Sciatic nerve (tissue), 2 donors: ENCODE data around the gene HNF1B. TPM values are rescaled to one million over a fixed set of nuclear protein-coding genes. Genes with fewer than 3 reads are reported as not detected.

Experiments
- ATAC-seq: fragments of 200-7000 bp; cut with Tn5 transposase; one replicate; pipeline ENCODE4 v1.9.1; 2020; ENCODE audit warnings: mild to moderate bottlenecking, moderate library complexity
- DNase-seq: peaks from one replicate; pipeline ENCODE4 v3.0.0-alpha.2; 2020; ENCODE audit warnings: low spot score
- intact Hi-C: fragments of 100-400 bp; cut with DNase I; formaldehyde crosslinking; loops from one replicate; pipeline ENCODE4 v1.14.2; 2022
- total RNA-seq: library from RNA; stranded (reverse); fragmentation: NEBNext Ultra II Directional; extraction: Animal tissue kit (Norgen Biotek cat#: 25700); gene quantifications from one replicate; pipeline ENCODE4 v1.2.1, GENCODE V29; 2021
- donor health status: DM: no; HTN: no; CAD: no.
- donor health status: DM: no; HTN: no; CAD: no.

The HNF1B gene
- total RNA-seq, 1 donor from 2014 or later, result not detected

DNA sequence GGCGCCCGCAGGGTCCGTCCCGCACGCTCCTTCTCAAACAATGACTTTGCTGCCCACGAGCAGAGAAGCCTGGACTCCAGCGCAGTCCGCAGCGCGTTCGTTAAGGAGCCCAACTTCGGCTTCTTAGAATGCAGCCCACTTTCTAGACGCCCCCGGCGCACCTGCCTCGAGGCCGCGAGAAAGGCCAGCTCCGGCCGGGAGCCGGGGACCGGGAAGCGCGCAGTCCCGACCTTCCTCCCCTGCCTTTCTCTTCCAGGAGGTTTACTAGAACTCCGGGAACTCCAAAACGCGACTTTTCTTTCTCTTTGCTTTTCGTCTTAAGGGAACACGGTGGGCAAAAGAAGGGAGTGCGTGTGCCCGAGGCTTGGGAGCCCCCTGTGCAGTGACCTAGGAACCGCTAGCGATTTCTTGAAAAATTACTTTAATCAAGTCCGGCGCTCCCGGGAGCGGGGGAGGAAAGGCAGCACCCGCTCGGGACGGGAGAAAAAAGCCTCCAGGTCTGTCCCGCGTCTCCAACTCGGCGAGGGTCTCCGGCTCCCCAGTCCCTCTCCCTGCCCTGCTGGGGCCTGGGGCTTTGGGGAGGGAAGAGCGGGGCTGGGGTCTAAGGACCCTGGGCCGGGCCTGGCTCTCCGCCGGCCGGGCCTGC is 2.6 kb downstream of the HNF1B start:
- intact Hi-C loops, result no loop called here
- ATAC-seq, result no peak
- no peak for DNase-seq

DNA sequence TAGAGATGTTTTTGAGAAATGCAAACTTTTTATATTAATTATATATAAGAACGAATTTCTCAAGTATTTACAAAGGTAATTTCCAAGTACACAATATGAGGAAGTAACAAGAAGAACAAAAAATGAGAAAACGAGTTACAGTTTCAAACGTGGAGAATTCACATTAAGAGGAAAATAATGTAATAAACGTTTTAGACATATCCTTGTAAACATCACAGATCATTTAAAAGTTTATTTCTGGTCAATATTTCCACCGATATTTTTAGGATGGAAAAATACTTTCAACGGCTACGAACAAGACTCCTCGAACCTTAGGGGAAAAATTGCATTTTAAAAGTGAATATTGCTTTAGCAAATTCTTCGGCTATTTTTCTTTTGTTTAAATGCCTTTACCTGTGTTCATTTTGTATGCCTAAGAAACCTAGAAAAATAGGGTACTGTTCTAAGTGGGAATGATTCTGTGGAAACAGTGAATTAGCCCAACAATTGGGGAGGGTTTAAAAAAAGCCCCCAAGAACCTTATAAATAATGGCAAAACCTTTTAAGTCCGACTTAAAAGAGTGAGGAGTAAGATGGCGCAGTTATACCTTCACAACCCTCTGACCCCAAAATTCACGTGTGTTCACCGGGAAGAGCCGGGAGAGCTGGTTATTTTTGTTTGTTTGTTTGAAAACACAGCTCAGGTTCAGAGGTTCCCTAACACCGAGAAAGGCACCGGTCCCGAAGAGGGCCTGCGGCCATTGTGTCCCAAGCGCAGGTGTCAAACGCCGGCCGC is 3.3 kb downstream of the HNF1B start:
- intact Hi-C loops, result no loop called here
- ATAC-seq (no peak), DNase-seq (no peak)

DNA sequence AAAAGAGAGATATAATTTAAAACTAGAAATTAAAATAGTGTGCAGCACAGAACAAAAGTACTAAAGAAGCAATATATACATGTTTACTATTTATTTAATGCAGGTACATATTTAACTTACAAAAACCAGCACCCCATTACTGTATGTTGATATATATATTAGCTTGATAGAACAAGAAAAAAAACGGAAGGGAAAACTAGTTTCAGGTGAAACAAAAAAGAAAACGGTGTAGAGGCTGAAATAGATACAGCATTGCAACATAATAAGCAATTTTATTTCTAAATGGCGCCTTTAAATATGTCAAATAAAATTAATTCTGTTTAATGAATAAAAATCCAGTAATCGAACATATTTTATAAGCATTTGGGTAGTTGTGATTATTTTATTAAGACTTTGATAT is 3.9 kb downstream of the HNF1B start:
- intact Hi-C loops, result no loop called here
- ATAC-seq (no peak), DNase-seq (no peak)

DNA sequence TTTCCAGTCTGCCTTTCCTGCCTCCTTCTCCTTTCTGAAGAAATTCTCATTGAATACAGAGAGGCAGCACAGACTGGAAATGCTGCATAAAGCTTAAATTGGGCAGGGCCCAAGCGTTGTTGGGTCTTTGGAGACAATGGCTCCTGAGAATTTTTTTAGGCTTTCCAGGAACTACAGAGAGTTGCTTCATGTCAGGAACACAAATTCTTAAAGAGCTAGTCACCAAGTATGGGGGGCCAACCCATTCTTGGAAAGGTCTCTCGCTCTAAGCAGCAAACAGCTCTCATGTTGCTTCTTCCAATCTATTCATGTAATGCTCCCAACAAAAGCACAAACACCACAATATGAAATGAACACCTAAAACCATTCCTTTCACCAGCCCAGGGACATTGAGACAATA is 6.9 kb downstream of the HNF1B start:
- no peak for ATAC-seq

DNA sequence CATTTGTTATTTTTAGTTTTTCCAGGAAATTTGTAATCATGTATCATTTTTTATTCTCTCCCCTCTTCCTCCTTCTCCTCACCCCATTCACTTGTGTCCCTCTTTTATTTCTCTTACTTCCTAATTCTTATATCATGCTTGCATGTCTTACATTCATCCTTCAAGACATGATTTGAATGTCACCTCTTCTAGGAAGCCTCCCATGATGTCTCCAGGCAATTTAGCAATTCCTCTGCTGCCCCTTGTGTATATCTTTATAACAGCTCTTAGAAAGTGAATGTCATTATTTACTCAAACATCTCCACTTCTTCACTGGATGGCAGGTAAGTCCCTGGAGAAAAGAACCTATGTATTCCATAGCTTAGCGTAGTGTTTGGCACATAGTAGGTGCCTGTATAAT is 7.8 kb downstream of the HNF1B start:
- DNase-seq, result no peak
- ATAC-seq, result no peak
- intact Hi-C loops, result no loop called here

More for the DNA sequence above, 6.9 kb downstream of the HNF1B start:
- intact Hi-C loops, result no loop called here
- DNase-seq, result no peak

DNA sequence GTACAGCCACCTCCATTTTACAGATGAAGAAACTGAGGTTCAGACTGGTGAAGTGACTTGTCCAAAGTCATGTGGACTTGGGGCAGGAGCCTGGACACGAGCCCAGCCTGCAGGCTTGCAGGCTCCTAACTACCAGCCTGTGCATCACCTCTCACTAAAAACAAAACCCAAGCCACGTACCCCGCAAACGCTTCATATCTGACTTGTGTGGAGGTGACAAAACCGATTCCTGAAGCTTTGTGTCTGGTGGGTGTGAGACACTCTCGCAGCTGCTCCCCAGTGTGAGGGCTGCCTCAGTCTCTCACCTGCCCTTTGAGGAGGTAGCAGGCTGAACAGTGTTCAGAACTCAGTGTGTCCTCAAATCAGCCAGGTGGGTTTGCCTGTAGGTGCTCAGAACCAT is 8.4 kb downstream of the HNF1B start:
- ATAC-seq, result no peak
- intact Hi-C loops, result no loop called here
- no peak for DNase-seq

DNA sequence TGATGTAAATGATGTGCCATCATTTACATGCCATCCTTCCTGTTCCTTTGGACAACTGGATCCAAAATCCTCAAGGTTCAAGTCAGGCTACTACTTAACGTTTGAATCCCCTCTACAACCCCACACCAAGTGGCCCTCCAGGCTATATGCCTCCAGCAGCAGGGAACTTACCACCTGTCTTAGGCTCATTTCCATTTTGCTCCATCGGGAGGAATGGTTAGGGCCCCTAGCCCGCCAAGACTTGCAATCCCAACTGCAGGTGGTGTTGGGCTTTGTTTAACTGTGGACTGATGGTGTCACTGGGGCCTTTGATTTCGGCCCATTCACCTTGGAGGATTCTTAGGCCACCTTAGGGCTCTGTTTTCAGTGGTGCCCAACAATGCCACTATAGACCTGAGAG is 9.7 kb downstream of the HNF1B start:
- intact Hi-C loops, result no loop called here
- DNase-seq (no peak), ATAC-seq (no peak)

DNA sequence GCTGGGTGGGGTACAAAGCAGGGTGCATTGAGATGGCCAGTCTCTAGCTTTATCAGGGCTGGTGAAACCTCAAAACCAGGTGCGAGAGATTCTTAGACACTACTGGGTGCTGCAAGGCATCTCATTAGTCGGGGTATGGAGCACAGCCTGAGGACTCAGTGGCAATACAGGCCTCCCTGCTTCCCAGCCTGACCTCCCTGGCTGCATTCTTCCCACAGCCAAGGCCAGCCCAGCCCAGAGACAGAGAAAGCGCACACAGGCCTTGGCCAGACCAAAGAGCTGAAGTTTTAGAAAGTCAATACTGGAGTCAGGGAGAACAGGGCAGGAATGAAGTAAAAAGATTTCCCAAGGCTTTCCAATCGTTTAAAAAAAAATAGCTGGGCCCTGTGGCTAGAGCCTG is 12.5 kb downstream of the HNF1B start:
- ATAC-seq, result no peak
- no peak for DNase-seq
- intact Hi-C loops, result no loop called here

DNA sequence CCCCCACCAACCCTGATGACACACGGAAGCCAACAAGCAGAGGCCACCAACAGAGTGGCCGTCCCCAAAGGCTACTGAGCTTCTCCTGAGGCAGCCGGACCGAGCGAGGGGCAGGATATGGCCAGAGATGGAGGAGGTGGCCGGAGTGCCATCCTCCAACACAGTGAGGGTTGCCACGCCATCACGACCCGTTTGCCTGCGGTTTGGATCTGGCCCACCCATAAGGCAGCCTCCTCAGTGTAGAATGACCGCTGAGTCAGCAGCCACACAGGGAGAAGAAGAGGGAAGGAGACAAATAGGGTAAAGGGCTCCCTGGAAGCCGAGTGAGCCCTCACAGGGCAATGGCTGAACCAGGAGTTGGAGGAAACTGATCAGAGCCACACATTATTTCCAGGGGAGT is 13.8 kb downstream of the HNF1B start:
- DNase-seq (no peak), ATAC-seq (no peak)
- intact Hi-C loops, result no loop called here

DNA sequence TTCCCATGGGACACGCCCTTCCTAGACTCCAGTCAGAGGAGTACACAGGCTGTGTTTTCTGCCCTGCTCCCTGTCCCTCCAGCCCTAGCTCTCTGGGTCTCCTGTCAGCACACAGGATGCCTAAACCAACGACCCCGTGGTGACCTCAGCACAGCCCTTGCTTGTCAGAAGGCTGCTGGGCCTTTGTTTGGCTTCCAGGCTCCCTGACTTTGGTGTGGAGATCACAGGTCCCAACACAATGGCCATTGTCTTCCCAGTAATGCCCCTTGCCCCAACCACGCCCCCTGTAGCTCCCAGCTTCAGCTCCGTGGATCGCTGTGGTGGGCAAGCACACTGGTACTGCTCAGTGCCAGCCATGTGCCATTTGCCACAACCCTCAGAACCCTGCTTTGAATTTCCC is 15.0 kb downstream of the HNF1B start:
- no peak for ATAC-seq
- intact Hi-C loops, result no loop called here
- no peak for DNase-seq

DNA sequence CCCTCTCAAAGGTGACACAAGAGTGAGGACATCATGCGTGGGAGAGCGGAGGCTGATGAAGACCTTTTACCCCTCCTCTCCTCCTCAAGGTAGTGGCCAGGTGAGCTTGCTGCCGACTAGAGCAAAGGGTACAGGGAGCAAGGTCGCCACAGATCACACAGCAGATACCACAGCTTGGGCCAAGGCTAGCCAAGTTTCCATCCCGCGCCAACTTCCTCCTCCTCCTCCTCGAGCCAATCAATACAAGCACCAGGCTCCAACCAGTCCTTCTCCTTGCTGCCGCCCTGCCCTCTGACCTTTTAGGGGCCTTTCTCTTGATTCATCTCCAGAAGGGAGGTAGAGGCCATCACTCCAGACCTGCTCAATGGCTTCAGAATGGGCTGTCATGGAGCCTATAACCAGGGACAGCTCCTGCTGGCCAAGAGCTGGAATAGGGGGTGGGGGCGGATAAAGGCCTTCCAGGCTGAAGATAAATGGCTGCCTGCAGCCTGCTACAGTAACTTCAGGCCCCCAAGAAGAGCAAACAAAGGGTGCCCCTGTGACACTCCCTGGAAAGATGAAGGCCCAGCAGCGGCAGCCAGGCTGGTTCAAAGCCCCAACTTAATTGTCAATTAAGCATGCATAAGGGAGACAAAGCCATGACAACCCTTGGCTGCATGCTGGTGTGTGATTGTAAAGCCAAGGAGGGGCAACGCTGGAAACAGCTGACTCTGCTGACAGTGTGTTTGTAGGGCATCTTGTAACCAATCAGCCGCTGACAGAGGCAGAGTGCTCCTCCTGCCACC is 17.8 kb downstream of the HNF1B start:
- ATAC-seq (no peak), DNase-seq (no peak)
- intact Hi-C loops, result no loop called here

DNA sequence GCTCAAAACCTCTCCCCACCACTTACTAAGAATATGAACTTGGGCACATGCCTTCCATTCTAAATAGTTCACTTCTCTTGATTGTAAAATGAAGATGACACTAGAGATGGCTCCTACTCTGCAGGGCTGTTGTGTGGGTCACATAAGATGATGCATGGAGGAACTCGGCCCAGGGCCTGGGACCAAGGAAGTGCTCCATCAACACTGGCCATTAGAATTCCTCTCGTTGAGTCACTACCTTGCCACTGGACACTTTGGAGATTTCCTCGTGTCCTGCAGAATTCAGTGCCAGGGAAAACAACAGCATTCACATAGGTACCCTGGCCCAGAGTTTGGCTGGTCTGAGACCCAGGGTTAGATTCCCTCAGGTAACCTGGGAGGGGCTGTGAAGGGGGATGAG is 18.6 kb downstream of the HNF1B start:
- intact Hi-C loops, result no loop called here
- ATAC-seq (no peak), DNase-seq (no peak)

DNA sequence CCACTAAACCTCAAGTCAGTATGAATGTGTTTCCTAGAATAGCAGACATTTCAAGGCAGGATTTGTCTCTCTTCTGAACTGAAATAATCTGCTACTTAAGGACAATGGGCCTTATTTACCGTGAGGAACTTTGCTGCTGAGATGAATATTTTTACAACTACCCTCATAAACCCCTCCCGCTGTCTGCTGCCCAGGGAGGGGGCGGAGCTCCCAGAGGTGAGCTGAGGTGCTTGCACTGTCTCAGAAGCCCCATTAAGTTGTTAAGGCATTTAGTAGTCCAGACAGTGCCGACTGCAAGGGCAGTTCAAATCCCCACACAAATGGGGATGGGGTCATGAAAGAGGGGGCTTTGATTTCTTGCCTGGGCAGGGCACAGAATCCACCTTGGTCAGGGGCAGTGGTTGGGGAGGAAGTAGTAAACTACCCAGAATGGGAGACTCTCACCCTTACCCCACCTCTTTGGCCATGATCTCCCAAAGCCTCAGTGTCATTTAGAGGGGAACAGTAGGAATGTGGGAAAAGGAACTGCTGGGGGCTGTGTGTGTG is 19.2 kb downstream of the HNF1B start:
- ATAC-seq (no peak), DNase-seq (no peak)
- intact Hi-C loops, result no loop called here

DNA sequence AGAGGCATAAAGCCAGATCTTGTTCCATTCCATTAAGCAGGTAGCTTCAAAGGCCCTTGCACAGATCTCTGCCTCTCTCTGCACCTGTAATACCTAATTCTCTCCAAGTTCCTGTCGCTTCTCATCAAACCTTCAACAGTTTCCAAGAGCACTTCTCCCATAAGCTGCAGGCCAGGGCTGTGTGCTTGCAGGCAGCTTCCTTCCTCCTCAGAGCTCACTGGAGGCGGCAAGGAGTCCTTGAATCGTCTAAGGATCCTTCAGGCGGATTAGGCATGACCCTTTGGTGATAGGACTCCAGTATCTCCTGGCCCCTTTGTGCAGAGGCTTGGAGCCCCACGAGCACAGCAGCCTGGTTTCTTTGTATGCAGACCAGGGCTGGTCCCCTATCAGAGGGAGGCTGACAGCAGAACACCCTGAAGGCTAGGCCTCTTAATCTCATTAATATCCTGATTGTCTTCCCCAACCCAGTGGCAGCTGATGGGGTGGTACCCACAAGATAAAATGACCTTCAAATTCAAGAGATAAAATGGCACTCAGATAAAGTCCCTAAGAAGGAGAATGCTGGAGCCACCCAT is 19.8 kb downstream of the HNF1B start:
- intact Hi-C loops, result no loop called here
- ATAC-seq (no peak), DNase-seq (no peak)

DNA sequence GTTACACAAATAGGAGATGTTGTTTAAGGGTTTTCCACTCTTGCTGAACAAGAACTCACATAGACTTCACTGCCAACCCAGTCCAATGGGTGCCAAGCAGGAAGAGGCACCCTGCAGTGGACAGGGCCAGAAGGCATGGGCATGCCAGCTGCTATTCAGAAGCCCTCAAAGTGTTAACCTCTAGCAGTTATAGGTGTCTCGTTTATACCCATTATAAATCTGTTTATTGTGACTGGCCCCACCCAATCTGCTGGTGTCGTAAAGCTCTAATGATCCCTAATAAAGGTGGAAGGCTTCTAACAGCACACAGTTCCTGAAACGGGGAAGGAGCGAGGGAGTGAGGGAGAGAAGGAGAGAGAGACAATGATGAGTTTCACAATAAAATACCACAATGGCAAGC is 23.9 kb downstream of the HNF1B start:
- intact Hi-C loops, result no loop called here
- DNase-seq (no peak), ATAC-seq (no peak)

DNA sequence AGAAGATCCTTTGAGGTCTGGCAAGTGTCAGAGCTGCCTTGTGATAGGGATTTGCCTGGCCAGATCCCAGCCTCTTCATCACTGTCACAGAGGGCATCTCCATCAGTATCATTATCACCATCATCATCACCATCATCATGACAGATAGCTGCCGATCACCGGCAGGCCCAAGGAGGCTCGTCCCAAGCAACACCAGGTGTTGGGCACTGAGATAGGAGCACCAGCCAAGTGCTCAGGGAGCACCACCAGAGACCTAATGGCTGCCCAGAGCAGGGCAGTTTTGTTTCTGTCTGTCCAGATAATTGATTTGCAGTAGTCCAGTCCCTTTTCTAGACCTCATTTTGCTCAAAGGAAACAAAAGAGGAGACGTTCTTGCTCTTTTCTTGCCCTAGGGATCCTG is 25.0 kb downstream of the HNF1B start:
- no peak for DNase-seq
- intact Hi-C loops, result no loop called here
- ATAC-seq, result no peak

DNA sequence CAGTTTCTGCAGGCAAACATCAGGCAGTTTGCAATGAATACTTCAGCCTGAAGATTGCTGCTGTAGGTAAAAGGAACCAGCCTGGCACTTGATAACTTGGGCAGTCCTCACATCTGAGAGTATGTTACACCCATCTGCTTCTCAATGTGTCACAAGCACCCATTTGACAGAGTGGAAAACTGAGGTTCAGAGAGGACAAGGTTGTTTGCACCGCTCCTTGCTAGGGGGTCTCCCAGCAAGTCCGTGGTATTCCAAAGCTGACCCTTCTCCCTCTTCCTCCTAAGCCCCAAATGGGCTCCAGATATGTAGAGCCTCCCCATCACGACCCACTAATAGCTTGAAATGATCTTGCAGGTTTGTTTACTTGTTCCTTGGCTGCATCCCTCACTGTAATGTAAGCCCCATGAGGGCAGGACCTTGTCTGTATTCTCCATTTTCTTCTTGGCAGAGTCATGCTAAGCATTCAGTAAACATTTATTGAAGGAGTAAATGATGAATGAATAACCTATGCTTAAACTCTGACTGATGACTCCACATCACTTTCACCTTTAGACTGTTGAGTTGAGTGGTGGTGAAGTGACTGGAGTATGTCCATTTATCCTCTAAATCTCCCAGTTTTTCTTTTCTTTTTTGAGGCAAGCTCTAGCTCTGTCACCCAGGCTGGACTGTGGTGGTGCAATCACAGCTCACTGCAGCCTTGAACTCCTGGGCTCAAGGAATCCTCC is 26.4 kb downstream of the HNF1B start:
- DNase-seq (no peak), ATAC-seq (no peak)
- intact Hi-C loops, result no loop called here

DNA sequence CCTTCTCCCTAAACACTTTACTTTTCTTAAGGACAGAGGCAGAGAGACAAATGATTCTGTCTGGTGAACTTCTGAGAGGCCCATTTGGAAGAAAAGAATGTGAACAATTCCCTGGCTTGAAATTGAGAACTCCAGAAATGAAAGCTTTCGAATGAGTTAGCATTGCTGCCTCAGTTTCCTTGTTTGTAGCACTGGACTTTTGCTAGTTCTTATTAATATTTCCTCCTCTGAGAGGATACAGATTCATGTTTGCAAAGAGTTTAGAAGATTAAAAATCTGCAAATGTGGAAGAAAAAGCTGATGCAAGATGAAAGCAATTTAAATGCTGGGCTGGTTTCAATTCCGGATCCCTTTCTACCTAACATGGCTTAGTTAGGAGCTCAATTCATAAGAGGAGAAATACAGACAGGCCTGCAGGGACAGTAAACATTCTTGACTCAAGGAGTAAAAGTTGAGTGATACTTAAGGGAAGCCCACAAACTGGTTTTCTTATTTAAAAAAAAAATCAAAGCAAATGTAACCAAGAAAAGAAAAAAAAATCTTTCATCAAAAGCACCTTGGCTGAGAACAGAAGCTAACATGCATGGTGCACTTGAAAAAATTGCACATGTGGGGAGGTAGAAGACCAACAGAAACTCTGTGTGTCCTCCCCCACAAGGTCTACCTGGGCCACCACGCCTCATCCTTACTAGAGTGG is 27.1 kb downstream of the HNF1B start:
- ATAC-seq (no peak), DNase-seq (no peak)
- intact Hi-C loops, result no loop called here
